ENCODE results near the gene RHEB. TPM values are rescaled to one million over a fixed set of nuclear protein-coding genes. Genes with fewer than 3 reads are reported as not detected.
A peak's percentile ranks its signal among the peaks of the same experiment; 100 is the strongest.

RHEB gene
- total RNA-seq, 1 donor from 2014 or later = 103 TPM

- Histone ChIP-seq H3K27ac (no peak overlapping the region), H3K36me3 (no peaks in the 10 kb centered on the region), H3K4me1 (peaks cover 42% of the 10 kb centered on the region), H3K9me3 (no peaks in the 10 kb centered on the region), H3K27me3 (no peaks in the 10 kb centered on the region), H3K4me3 (no peak overlapping the region)
- no peak for TF ChIP-seq CTCF (IDR thresholded peaks at IDR 0.05)
- DNase-seq (no peak), ATAC-seq (no peak)
- intact Hi-C loops (cut with DNase I) = no loop called here
Measured at GRCh38 chr7:151506901-151507382, 12.8 kb downstream of the RHEB start.

- H3K4me1 ChIP-seq = peaks cover 35% of the 10 kb centered on the region
- DNase-seq = no peak
Measured at GRCh38 chr7:151505836-151506468, 13.7 kb downstream of the RHEB start.

DNA sequence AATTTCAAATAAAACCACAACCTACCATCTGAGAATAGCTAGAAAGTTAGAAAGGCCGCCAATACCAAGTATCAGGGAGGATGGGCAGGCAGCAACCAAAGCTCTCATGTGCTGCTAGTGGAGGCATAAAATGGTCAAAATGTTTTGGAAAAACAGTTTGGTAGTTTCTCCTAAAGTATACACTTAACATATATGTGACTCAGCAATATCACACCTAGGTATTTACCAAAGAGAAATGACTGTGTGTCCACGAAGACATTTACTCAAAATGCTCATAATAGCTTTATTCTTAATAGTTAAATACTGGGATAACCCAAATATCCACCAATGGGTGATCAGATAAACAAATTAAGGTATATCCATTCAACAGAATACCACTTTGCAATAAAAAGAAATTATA is 14.3 kb downstream of the RHEB start:
- Histone ChIP-seq H3K36me3 (no peaks in the 10 kb centered on the region), H3K9me3 (no peaks in the 10 kb centered on the region), H3K27ac (no peak overlapping the region), H3K27me3 (no peaks in the 10 kb centered on the region), H3K4me1 (peaks cover 35% of the 10 kb centered on the region), H3K4me3 (no peak overlapping the region)
- intact Hi-C loops (cut with DNase I) = no loop called here
- DNase-seq = no peak
- no peak for ATAC-seq
- TF ChIP-seq CTCF (IDR thresholded peaks at IDR 0.05) = no peak

More at GRCh38 chr7:151505836-151506468, 13.7 kb downstream of the RHEB start:
- Histone ChIP-seq H3K9me3 (no peaks in the 10 kb centered on the region), H3K27ac (no peak overlapping the region), H3K36me3 (no peaks in the 10 kb centered on the region), H3K4me3 (no peak overlapping the region), H3K27me3 (no peaks in the 10 kb centered on the region)
- intact Hi-C loops (cut with DNase I) = no loop called here
- no peak for ATAC-seq
- TF ChIP-seq CTCF (IDR thresholded peaks at IDR 0.05) = no peak

- H3K4me3 ChIP-seq = no peak overlapping the region
- peaks cover 33% of the 10 kb centered on the region for H3K4me1 ChIP-seq
- TF ChIP-seq CTCF (IDR thresholded peaks at IDR 0.05) = no peak
- no peaks in the 10 kb centered on the region for H3K9me3 ChIP-seq
- ATAC-seq (no peak), DNase-seq (no peak)
- H3K36me3 ChIP-seq = no peaks in the 10 kb centered on the region
- H3K27ac ChIP-seq = no peak overlapping the region
- H3K27me3 ChIP-seq = no peaks in the 10 kb centered on the region
- intact Hi-C loops (cut with DNase I) = no loop called here
Measured at GRCh38 chr7:151504715-151505326, 14.9 kb downstream of the RHEB start.

GRCh38 chr7:151503902-151504714 is 15.6 kb downstream of the RHEB start:
- H3K27me3 ChIP-seq = no peaks in the 10 kb centered on the region
- no peak overlapping the region for H3K4me3 ChIP-seq
- H3K36me3 ChIP-seq = no peaks in the 10 kb centered on the region
- intact Hi-C loops (cut with DNase I) = no loop called here
- TF ChIP-seq CTCF (IDR thresholded peaks at IDR 0.05) = no peak
- DNase-seq (no peak), ATAC-seq (peak; percentile 95)
- H3K9me3 ChIP-seq = no peaks in the 10 kb centered on the region
- H3K4me1 ChIP-seq = peaks cover 26% of the 10 kb centered on the region
- no peak overlapping the region for H3K27ac ChIP-seq

Data from upper lobe of right lung (tissue), 1 donor.